CD4-positive, CD25-positive, alpha-beta regulatory T cell (primary cell): ENCODE results near the gene SRP68. TPM values are rescaled to one million over a fixed set of nuclear protein-coding genes. Genes with fewer than 3 reads are reported as not detected.
A peak's percentile ranks its signal among the peaks of the same experiment; 100 is the strongest.
"Not testable (repeated sequence)": the region's sequence is repeated elsewhere in the genome, so short reads cannot be mapped to it uniquely, and the experiment has no call there.

Source experiments
- ATAC-seq, 2 donors: fragments of 150-1000 bp; cut with Tn5 transposase; one replicate each; pipeline ENCODE4 v1.10.0; 2021; ENCODE audit warnings: low read depth in 2 of 2, moderate number of reproducible peaks in 2 of 2, moderate library complexity in 1 of 2
- DNase-seq, 3 donors: peaks; one replicate each; pipeline versions ENCODE4 v3.0.0 to v3.0.0-alpha.2; 2012 to 2022; ENCODE audit warnings: mixed read lengths in 1 of 3
- H3K27ac ChIP-seq: one replicate; pipeline ENCODE4 v1.7.0; 2013; ENCODE audit warnings: mild to moderate bottlenecking, low read length; ENCODE audit not compliant: insufficient read depth, poor library complexity, severe bottlenecking
- H3K27me3 ChIP-seq: one replicate; pipeline ENCODE4 v1.7.0; 2013; ENCODE audit warnings: low read length; ENCODE audit not compliant: control insufficient read depth, insufficient read depth
- H3K36me3 ChIP-seq: one replicate; pipeline ENCODE4 v1.7.0; 2013; ENCODE audit warnings: mild to moderate bottlenecking, low read length, moderate library complexity; ENCODE audit not compliant: control insufficient read depth, insufficient read depth
- H3K4me1 ChIP-seq: 2 replicates; pipeline ENCODE4 v1.7.0; 2013; ENCODE audit warnings: mild to moderate bottlenecking, low read length; ENCODE audit not compliant: insufficient read depth, control insufficient read depth, poor library complexity, severe bottlenecking
- H3K4me3 ChIP-seq: one replicate; pipeline ENCODE4 v1.7.0; 2013; ENCODE audit warnings: low read depth, mild to moderate bottlenecking, low read length, moderate library complexity
- H3K9me3 ChIP-seq, 2 experiments: 1 replicate in 1 of 2; 2 replicates in 1 of 2; pipeline ENCODE4 v1.7.0; 2013; ENCODE audit warnings: low read length in 2 of 2, mild to moderate bottlenecking in 1 of 2, moderate library complexity in 1 of 2; ENCODE audit not compliant: control insufficient read depth in 2 of 2
- H3K27ac Mint-ChIP-seq, 3 donors: one replicate each; pipeline ENCODE4 v1.8.0; 2020 to 2022; ENCODE audit warnings: mild to moderate bottlenecking in 3 of 3, mixed read lengths in 3 of 3, moderate library complexity in 2 of 3
- H3K27me3 Mint-ChIP-seq: one replicate; pipeline ENCODE4 v1.8.0; 2022; ENCODE audit warnings: mild to moderate bottlenecking, mixed read lengths
- H3K36me3 Mint-ChIP-seq: one replicate; pipeline ENCODE4 v1.8.0; 2020; ENCODE audit warnings: mixed read lengths
- H3K4me1 Mint-ChIP-seq, 4 donors: one replicate each; pipeline ENCODE4 v1.8.0; 2020 to 2022; ENCODE audit warnings: mixed read lengths in 4 of 4, mild to moderate bottlenecking in 1 of 4
- H3K4me3 Mint-ChIP-seq, 4 donors: one replicate each; pipeline ENCODE4 v1.8.0; 2020 to 2022; ENCODE audit warnings: mild to moderate bottlenecking in 4 of 4, mixed read lengths in 4 of 4, moderate library complexity in 3 of 4
- H3K9me3 Mint-ChIP-seq, 7 donors: one replicate each; pipeline ENCODE4 v1.8.0; 2020 to 2022; ENCODE audit warnings: mixed read lengths in 7 of 7, mild to moderate bottlenecking in 3 of 7, moderate library complexity in 2 of 7
- polyA plus RNA-seq, 4 donors: library from polyadenylated mRNA; unstranded; fragments of 300-500 nt; fragmentation: Illumina TruSeq; gene quantifications; one replicate each; pipeline ENCODE4 v1.2.3, GENCODE V29; 2021
- total RNA-seq: library from RNA; stranded (reverse); gene quantifications from one replicate; pipeline ENCODE4 v1.2.3, GENCODE V29; 2022

Gene SRP68
- total and polyA plus RNA-seq, 5 donors from 2014 or later: 68.8 to 81.0 (median 71.9) TPM

- peak; percentile 15 to 17 for ATAC-seq
- peaks cover 53% of the 10 kb centered on the region for H3K4me1 ChIP-seq
- DNase-seq: peak in 2 of 3 donors; percentile 37 to 46
Observed at GRCh38 chr17:76071531-76072147, 678 bp downstream of the SRP68 start.

DNA sequence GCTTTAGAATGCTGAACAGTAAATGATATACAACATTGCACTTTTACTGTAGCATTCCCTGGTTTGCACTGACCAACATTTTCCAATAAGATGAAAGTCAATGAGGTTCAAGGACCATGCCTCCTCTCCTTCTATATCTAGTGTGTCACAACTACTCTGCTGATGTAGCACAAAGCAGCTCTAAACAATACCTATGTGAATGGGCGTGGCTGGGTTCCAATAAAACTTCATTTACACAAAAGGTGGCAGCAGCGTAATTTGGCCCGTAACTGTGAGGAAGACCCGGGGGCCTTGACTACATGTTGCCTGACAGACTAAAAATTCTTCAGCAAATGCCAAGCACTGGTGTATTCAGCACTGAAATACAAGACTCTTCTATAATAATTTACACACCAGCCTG lies 6.5 kb downstream of the SRP68 start:
- H3K4me1 Mint-ChIP-seq: peaks cover 10 to 48% (median 31%) of the 10 kb centered on the region in 4 donors

More at GRCh38 chr17:76071531-76072147, 678 bp downstream of the SRP68 start:
- Mint-ChIP-seq H3K9me3 (peaks cover 0 to 1% (median 0%) of the 10 kb centered on the region in 7 donors), H3K36me3 (peaks cover 10% of the 10 kb centered on the region), H3K27me3 (peaks cover 26% of the 10 kb centered on the region), H3K4me1 (peaks cover 6 to 58% (median 42%) of the 10 kb centered on the region in 4 donors), H3K27ac (peak overlapping the region; percentile 82 to 98 (median 97)), H3K4me3 (peak overlapping the region; percentile 87 to 98 (median 96))
- peaks cover 10% of the 10 kb centered on the region for H3K27me3 ChIP-seq
- H3K36me3 ChIP-seq: peaks cover 17% of the 10 kb centered on the region
- H3K27ac ChIP-seq: peak overlapping the region; percentile 80
- H3K9me3 ChIP-seq: no peaks in the 10 kb centered on the region
- peak overlapping the region; percentile 88 for H3K4me3 ChIP-seq

DNA sequence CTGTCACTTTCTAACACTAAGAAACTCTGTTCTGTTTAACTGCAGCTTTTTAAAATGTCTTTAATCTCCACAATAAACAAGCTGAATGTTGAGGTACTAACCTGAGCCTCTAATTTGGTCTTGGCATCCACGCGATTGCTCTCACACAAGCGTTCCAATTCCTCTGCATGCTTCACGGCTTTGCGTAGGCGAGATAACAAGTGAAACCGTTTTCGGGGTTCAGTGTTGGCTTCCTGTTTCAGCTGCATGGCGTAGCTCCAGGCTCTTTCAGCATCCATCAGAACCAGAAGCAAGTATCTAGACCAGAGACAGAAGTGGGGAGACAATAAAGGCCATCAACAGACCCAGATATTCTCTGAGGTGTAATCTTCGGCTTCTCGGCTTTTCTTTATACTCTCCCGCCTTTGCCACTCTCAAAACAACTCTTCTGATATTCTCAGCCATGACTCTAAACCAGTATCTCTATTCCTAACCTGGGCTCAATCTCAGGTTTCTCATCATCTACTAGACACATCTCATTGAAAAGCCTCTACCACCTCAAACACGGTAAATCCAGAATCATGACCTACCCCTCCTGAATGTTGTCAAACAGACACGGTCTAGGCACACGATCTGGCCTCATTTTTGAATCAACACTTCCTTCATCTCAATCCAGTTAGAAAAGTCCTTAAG lies 8.3 kb downstream of the SRP68 start:
- ATAC-seq: peak; percentile 79 to 81
- Mint-ChIP-seq H3K27ac (peak overlapping the region; percentile 92 to 96 (median 94)), H3K9me3 (no peaks in the 10 kb centered on the region), H3K4me3 (peak overlapping the region; percentile 20 to 81 (median 50)), H3K36me3 (peaks cover 38% of the 10 kb centered on the region), H3K27me3 (no peaks in the 10 kb centered on the region), H3K4me1 (peaks cover 10 to 38% (median 22%) of the 10 kb centered on the region in 4 donors)
- Histone ChIP-seq H3K4me3 (peak overlapping the region; percentile 70), H3K27ac (peak overlapping the region; percentile 72), H3K9me3 (no peaks in the 10 kb centered on the region), H3K27me3 (no peaks in the 10 kb centered on the region), H3K4me1 (peaks cover 12% of the 10 kb centered on the region), H3K36me3 (peaks cover 81% of the 10 kb centered on the region)
- DNase-seq: peak in 2 of 3 donors; percentile 49 to 74

More for the DNA sequence above, 6.5 kb downstream of the SRP68 start:
- peaks cover 28% of the 10 kb centered on the region for H3K4me1 ChIP-seq
- Mint-ChIP-seq H3K9me3 (no peaks in the 10 kb centered on the region), H3K27me3 (no peaks in the 10 kb centered on the region), H3K4me3 (peak overlapping the region in 2 of 4 donors; percentile 53 to 69), H3K27ac (peak overlapping the region in 2 of 3 donors; percentile 69 to 75), H3K36me3 (peaks cover 34% of the 10 kb centered on the region)
- ATAC-seq (no peak), DNase-seq (no peak)
- H3K36me3 ChIP-seq: peaks cover 64% of the 10 kb centered on the region
- H3K4me3 ChIP-seq: no peak overlapping the region
- no peaks in the 10 kb centered on the region for H3K27me3 ChIP-seq
- H3K27ac ChIP-seq: no peak overlapping the region
- H3K9me3 ChIP-seq: no peaks in the 10 kb centered on the region

- not testable (repeated sequence) for H3K4me1 ChIP-seq, H3K4me1 Mint-ChIP-seq, H3K27ac ChIP-seq, H3K4me3 ChIP-seq, H3K9me3 Mint-ChIP-seq, H3K4me3 Mint-ChIP-seq, H3K27ac Mint-ChIP-seq, DNase-seq, H3K9me3 ChIP-seq, H3K27me3 ChIP-seq, ATAC-seq, H3K27me3 Mint-ChIP-seq
- peaks cover 90% of the 10 kb centered on the region for H3K36me3 ChIP-seq
- peaks cover 41% of the 10 kb centered on the region for H3K36me3 Mint-ChIP-seq
Observed at GRCh38 chr17:76058264-76058663, 14.1 kb downstream of the SRP68 start.

- DNase-seq: no peak
- Histone ChIP-seq H3K9me3 (no peaks in the 10 kb centered on the region), H3K27me3 (no peaks in the 10 kb centered on the region), H3K4me3 (no peak overlapping the region), H3K27ac (no peak overlapping the region), H3K4me1 (no peaks in the 10 kb centered on the region), H3K36me3 (peaks cover 91% of the 10 kb centered on the region)
- Mint-ChIP-seq H3K27me3 (no peaks in the 10 kb centered on the region), H3K4me1 (peaks cover 0 to 6% (median 3%) of the 10 kb centered on the region in 4 donors), H3K4me3 (no peak overlapping the region), H3K36me3 (peaks cover 41% of the 10 kb centered on the region), H3K27ac (peak overlapping the region in 1 of 3 donors; percentile 12), H3K9me3 (no peaks in the 10 kb centered on the region)
- no peak for ATAC-seq
Observed at GRCh38 chr17:76056882-76057281, 15.4 kb downstream of the SRP68 start.

GRCh38 chr17:76054112-76054476 lies 18.2 kb downstream of the SRP68 start:
- H3K4me1 Mint-ChIP-seq: peaks cover 0 to 19% (median 11%) of the 10 kb centered on the region in 4 donors
- no peak overlapping the region for H3K4me3 Mint-ChIP-seq
- peaks cover 45% of the 10 kb centered on the region for H3K36me3 Mint-ChIP-seq
- H3K9me3 Mint-ChIP-seq: no peaks in the 10 kb centered on the region
- H3K27me3 ChIP-seq: no peaks in the 10 kb centered on the region
- peaks cover 3% of the 10 kb centered on the region for H3K4me1 ChIP-seq
- no peak overlapping the region for H3K4me3 ChIP-seq
- H3K27ac ChIP-seq: no peak overlapping the region
- DNase-seq (no peak), ATAC-seq (no peak)
- H3K27ac Mint-ChIP-seq: peak overlapping the region in 1 of 3 donors; percentile 60
- no peaks in the 10 kb centered on the region for H3K27me3 Mint-ChIP-seq
- peaks cover 91% of the 10 kb centered on the region for H3K36me3 ChIP-seq
- H3K9me3 ChIP-seq: no peaks in the 10 kb centered on the region

GRCh38 chr17:76053246-76054111 lies 18.8 kb downstream of the SRP68 start:
- DNase-seq (no peak), ATAC-seq (no peak)
- peak overlapping the region in 1 of 3 donors; percentile 60 for H3K27ac Mint-ChIP-seq
- no peak overlapping the region for H3K4me3 Mint-ChIP-seq
- Histone ChIP-seq H3K9me3 (no peaks in the 10 kb centered on the region), H3K36me3 (peaks cover 91% of the 10 kb centered on the region), H3K27me3 (no peaks in the 10 kb centered on the region), H3K4me3 (no peak overlapping the region), H3K4me1 (peaks cover 4% of the 10 kb centered on the region), H3K27ac (no peak overlapping the region)
- H3K27me3 Mint-ChIP-seq: no peaks in the 10 kb centered on the region
- H3K4me1 Mint-ChIP-seq: peaks cover 0 to 25% (median 16%) of the 10 kb centered on the region in 4 donors
- H3K36me3 Mint-ChIP-seq: peaks cover 47% of the 10 kb centered on the region
- H3K9me3 Mint-ChIP-seq: no peaks in the 10 kb centered on the region
